Measurements from ENCODE around the gene ZNF185. TPM values are rescaled to one million over a fixed set of nuclear protein-coding genes. Genes with fewer than 3 reads are reported as not detected.
"Not testable (repeated sequence)": the region's sequence is repeated elsewhere in the genome, so short reads cannot be mapped to it uniquely, and the experiment has no call there.

ZNF185 gene
- total RNA-seq, 1 donor from 2014 or later = 1.4 TPM

DNA sequence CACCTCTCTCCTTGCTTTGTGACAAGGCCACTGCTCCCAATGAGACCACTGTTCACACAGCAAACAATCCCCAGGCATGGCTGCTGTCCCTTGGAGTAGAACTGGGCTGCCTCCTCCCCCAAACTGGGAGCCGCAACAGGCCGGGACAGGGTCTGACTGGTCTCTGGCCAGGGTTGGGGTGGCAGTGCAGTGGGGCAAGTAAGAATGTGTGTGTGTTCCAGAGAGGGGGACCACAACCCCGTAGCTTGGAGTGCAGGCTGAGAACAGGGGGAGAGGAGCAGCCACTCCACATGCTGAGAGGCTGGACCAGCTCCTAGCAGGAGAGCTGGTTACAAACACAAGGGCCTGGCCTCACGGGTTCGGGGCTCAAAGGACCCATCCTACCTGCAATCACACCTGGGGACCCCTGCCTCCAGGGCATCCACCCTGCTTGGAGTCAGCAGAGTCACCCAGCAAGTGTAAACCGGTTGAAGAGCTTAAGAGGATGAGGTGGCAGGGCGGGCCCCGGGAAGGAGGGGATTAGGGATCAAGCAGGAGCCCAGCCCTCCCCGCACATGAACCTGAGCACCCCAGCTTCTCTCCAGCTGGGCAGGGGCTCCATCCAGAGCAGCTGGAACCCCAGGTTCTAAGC lies 3.8 kb upstream of the ZNF185 start:
- intact Hi-C loops (cut with DNase I) = no loop called here

DNA sequence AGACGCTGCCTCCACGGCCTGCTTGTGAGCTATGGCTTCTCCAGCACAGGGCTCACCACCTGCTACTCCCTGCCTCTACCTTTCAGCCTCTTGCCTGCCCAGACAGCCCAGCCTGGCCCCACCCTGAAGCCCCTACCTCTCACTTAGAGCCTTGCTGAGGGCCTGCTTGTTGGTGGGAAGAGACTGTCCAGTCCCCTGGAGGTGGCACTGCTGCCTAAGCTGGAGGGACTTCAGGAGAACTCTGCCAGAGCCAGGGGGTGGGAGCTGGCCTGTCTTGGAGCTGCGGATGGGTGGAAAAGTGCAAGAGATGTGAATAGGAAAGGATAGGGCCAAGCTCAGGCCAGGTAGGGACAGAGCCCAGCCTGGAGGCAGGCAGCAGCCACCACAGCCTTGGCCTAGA lies 2.7 kb upstream of the ZNF185 start:
- no peak for DNase-seq (ENCODE audit: low spot score)
- intact Hi-C loops (cut with DNase I) = no loop called here

More for the DNA sequence above, 3.8 kb upstream of the ZNF185 start:
- no peak for DNase-seq (ENCODE audit: low spot score)

DNA sequence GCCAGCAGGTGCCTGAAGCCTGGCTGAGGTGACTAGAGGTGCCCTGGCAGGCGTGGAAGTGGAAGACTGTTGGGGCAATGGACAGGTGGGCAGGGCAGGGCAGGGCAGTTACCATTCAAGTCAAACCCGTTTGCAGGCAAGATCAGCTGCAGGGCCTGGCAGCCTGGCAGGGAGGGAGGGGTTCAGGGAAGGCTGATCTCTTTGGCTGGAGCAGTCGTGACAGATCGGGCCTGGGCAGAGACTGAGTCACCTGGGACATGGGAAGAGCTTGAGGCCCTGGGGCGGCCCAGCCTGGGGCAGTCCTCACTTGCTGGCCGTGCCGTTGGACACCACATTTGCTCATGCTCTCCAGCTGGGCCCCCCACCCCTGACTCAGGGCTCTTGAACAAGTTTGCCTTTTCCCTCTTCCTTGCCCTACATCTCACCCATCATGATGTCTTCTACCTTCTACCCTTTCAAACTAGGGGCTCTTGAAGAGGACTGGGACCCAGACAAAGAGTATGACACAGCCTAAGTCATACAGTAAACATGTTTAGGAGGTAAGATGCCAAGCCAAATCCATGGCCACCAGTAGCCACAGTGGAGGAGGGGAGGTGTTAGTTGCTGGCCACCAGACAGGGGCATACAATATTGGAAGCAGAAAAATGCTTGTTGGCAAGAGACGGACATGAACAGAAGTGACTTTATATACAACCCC lies 2.0 kb upstream of the ZNF185 start:
- DNase-seq (ENCODE audit: low spot score) = no peak
- intact Hi-C loops (cut with DNase I) = no loop called here

DNA sequence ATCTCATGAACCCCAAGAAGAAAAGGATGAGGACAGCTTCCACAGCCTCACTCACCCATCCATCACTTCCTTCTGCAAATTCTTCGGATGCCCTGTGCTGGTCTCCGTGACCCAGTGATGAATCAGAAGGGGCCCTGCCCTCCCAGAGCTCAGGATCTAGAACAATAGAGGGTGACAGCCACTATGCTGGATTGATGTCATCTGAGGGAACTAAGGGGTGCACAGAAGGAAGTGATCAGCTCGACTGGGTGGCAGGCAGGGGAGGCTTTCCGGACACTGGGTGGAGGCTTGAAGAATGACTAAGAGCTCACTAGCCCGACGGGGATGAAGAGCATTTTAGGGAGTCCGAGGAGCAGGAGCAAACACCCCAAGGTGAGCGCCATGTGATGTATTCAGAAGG lies 1.4 kb upstream of the ZNF185 start:
- DNase-seq (ENCODE audit: low spot score) = no peak
- intact Hi-C loops (cut with DNase I) = no loop called here

DNA sequence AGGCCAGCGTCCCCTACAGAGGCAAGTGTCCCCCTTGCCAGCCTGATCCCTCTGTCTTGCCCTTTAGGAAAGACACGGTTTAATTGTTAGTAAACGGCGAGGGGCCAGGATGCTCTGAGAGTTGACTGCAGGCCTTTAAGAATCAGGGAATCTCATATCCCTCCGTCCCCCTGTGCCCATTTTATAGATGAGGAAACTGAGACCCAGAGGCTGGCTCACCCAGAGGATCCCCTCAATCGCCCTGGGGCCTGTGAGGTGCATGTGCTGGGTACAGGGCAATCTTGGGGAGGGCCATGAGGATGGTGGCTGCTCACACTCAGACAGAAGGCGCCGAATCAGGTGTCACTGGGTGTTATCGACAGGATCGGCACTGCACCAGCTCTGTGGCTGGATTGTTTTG lies 575 bp downstream of the ZNF185 start:
- intact Hi-C loops (cut with DNase I) = no loop called here

DNA sequence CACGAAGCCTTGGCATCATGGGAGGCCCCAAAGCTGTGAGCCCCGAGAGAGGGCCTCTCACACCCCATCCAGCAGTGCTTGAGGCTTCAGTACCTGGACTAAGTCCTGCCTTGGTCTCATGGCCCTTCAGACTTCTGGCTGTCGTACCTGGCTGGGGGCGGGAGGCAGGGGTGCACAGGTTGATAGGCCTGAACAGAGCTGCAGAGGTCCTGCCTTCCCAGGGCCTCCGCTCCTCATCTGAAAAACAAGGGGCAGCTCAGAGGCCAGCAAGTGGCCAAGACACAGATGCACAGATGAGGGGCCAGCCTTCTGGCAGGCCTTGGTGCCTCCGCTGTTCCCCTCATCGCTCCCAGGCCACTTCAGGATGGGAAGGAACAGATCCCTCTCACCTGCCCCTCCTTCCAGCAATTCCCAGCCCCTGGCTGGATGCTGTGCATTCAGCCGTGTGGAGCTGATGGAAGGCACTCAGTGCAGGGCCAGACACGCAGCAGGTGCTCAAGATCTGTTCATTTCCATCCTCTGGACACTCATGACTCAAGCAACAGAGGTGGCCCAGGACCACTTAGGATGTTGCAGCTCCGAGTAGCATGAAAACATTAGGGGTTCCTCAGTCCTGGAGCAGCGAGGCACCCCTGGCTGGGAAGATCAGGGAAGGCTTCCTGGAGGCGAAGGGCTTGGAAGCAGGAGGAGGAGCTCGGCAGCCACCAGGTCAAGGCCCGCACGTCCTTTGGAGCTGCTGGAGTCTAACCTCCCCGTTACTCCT lies 1.4 kb downstream of the ZNF185 start:
- intact Hi-C loops (cut with DNase I) = no loop called here
- no peak for DNase-seq (ENCODE audit: low spot score)

More for the DNA sequence above, 575 bp downstream of the ZNF185 start:
- DNase-seq (ENCODE audit: low spot score) = no peak

DNA sequence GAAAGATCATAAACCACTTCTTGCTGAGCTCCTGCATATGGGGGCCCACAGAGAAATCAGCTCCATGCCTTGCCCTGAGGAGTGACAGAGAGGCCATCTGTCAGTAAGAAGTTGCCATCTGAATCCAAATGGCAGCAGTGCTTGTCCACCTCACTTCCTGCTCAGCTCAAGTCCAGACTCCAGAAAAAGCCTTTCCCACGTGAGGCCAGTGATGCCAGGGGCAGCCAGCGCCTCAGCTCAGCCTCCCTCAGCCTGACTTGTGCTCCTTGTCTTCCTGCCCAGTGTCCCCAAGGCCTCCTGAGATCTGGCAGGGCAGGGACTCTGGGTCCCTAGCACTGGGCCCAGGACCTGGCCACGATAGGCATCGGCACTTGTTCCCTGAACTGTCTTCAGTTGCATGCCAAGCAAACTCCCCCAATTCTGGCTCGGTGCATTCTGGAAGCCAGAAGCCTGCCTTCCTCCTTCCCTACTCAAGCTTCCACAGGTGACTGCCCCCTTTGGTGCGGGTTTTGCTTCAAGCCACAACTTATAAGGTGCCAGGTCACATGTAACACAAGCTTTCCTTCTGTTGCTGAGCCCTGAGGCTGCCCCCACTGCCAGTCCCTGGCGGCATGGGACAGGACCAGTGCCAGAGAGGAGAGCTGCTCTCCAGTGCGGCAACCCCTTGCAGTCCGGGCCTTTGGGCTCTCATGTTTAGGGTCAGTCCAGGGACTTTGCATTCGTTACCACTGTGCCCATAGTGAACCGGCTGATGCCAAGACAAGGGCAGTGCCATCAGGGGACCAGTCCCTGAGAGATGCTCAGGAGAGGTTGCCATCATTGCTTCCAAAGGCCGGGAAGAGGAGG lies 2.2 kb downstream of the ZNF185 start:
- intact Hi-C loops (cut with DNase I) = no loop called here
- DNase-seq (ENCODE audit: low spot score) = no peak

DNA sequence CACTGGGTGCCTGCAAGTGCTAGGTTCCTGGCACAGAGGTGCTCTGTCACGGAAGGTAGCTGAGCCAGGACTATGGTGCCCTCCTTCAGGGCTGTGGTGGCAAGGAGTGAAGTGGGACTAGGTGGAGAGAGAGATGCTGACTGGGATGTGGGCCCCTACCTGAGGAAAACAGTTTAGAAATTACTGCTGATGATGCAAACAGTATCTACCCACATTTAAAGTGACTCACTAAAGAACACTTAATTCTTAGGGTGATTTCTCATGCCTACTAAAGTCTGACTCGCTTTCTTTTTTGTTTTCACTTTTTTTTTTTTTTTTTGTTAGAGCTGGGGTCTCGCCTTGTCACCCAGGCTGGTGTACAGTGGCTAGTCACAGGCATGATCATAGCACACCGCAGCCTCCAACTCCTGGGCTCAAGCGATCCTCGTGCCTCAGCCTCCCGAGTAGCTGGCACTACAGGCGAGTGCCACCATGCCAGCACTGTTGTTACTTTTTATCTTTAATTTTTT lies 3.1 kb downstream of the ZNF185 start:
- intact Hi-C loops (cut with DNase I) = no loop called here
- DNase-seq (ENCODE audit: low spot score) = no peak

DNA sequence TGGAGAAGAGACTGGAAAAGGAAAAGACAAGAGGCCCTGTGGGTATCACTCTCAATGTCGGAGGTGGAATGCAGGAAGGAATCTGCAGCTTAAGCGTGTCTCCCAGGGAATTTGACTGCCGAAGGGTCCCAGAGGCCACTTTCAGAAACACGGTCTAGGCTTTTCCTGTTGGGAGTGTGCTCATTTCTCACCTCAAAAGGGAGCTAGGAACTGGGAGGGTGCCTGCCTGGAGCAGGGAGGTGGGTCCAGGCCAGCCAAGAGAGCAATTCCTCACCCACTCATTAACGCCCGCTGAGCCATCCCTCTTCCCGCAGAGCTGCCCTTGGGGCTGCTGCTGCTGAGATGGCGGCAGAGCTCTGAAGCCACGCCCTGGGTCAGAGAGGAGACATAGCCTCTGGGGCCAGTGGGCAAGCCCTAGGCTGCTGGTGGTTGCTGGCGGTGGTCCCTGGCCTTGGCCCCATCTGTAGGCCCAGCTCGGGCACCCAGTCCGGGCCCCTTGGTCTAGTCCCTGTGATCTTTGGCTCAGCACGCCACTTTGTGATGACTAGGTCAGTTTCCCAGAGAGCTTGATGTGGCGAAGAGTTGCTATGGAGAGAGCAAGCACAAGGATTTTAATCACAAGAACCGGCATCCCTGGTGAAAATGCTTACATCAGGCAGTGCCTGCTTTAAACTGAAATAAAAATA lies 4.1 kb downstream of the ZNF185 start:
- DNase-seq (ENCODE audit: low spot score) = no peak
- intact Hi-C loops (cut with DNase I) = no loop called here

DNA sequence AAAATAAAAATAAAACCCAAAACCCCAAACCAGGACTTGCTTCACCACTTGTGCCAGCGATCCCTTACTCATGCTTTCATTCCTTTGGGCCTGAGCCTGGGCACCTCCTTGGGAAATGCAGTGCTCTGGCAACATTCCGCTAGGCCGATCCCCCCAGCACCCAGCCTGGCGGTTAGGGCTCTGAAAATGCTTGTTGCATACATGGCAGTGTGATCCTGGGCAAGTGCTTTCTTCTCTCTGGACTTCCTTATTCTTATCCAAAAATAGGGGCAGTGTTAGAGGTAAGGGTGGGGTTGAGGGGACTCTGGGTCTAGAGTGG lies 4.6 kb downstream of the ZNF185 start:
- intact Hi-C loops (cut with DNase I) = no loop called here
- no peak for DNase-seq (ENCODE audit: low spot score)

DNA sequence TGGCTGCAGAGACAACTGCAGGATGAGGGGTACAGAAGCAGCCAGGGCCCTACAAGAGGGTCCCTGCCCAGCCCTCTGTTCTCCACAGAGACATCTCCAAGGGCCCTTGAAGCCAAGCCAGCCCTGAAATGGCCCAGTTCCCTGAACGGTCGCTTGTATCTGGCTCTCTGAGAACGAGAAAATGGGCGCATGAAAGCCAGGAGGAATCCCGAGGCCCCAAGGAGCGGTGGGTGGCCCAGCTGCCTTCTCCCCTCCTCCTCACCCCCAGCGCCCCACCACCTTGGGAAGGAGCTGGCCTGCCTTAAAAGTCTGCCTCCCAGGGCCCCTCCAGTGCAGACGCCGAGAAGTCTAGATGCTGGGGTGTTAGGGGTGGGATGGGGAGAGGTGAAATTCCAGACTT lies 5.7 kb downstream of the ZNF185 start:
- intact Hi-C loops (cut with DNase I) = no loop called here
- no peak for DNase-seq (ENCODE audit: low spot score)

DNA sequence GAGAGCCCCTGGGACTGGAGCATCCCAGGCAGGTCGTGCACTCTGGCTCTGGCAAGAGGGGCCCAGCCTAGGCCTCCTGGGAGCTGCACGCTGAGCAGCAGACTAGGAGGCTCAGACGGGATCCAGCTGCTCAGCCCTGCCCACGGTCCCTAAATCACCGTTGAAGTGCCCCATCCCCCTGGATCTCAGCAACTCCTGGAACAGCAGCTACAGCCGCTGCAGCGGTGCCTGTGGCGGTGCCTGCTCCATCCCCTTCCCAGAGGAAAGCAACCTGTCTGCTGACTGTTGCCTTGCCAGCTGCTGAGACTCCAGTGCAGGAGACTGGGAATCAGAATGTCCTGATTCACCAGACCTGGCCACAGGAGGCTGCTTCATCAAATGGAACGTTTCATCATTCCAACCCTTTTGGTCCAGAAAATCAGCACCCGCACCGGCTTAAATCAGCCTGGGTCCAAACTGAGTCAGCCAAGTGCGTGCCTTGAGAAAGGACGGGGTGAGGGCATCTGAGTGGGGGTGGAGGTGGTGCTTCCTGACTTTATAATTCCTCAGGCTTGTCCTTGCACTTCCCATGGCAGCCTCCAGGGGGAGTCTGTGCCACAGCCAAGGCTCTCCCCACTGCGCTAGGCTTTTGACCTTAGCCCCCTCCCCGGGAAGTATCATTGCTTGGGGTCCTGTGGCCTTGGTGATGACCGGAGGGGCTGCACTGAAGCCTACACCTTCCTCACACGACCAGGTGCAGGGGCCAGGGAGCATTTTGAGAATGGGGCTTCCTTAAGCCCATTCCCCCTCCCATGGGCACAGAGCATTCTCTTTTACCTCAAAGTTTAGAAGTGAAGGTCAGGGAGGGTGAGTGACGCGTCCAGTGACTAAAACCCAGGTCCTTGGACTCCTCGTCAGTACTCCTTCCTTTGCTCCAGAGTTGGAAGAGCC lies 6.5 kb downstream of the ZNF185 start:
- intact Hi-C loops (cut with DNase I) = no loop called here
- no peak for DNase-seq (ENCODE audit: low spot score)

DNA sequence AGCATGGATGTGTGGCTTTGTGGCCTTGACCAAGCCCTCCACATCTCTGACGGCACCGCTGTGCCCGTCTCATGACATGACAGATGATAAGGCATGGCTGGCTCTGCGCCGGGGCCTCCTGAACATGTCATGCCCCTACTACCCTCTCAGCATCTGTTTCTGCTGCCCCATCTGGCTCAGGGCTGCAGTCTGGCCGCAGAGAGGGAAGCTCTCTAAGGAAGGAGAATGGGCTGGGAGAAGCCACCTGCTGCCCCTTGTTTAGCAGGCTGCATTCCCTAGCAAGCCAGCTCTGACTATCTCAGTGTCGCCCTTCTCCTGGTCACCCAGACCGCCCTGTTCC lies 7.2 kb downstream of the ZNF185 start:
- DNase-seq (ENCODE audit: low spot score) = no peak
- intact Hi-C loops (cut with DNase I) = no loop called here

DNA sequence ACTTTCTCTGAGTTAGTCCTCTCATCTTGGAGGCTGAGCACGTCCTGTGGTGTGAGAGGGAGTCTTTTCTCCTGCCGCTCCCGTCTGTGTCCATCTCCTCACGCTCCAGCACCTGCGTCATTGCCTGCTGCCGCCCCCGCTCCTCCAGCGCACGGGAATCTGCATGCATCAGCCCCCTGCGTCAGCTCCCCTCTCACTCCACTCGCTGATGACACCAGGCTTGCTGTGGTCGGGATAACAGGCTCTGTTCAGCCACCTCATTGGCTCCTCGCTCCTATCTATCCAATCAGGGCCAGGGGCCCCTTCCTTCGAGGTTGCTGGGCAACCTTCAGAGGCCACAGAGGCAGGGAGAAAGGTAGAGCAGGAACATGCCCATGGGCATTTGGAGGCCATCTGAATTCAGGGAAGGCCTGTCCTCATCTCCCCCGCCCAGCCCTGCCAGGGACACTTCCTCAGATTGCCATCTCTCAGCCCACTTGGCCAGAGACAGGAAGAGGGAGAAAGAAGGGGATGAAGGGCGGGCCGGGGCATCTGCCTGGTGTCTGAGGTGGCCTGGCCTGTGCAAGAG lies 9.3 kb downstream of the ZNF185 start:
- intact Hi-C loops (cut with DNase I) = no loop called here
- no peak for DNase-seq (ENCODE audit: low spot score)

DNA sequence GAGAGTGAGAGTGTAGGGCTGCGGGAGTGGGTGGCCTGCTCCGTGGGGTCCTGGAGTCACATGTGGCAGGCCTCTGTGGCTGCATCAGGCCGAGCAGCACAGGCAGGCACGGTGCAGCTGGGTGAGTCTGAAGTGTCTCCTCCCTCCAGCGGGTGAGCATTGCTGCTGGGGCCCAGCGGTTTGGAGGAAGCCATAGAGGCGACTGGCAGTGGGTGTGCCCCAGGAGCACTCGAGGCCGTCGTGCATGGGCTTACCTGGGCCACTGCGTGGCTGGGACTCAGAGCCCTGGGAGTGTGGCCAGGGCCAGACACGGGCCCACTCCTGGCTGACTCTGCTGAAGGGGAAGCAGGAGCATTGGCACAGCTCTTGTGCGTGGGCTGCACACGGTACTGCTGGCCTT lies 10.6 kb downstream of the ZNF185 start:
- DNase-seq (ENCODE audit: low spot score) = no peak
- intact Hi-C loops (cut with DNase I) = no loop called here

DNA sequence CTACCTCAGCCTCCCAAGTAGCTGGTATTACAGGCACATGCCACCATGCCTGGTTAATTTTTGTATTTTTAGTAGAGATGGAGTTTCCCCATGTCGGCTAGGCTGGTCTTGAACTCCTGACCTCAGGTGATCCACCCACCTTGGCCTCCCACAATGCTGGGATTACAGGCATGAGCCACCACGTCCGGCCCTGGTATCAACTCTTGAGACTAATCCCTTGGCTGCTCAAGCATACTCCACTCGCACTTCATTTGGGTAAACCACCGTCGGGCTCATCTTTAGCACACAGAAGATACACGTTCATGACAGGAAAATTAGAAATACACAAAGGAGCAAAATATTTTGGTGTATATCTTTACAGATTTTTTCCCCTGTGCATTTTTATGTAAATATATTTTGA lies 12.2 kb downstream of the ZNF185 start:
- intact Hi-C loops (cut with DNase I); DNase-seq (ENCODE audit: low spot score): not testable (repeated sequence)

DNA sequence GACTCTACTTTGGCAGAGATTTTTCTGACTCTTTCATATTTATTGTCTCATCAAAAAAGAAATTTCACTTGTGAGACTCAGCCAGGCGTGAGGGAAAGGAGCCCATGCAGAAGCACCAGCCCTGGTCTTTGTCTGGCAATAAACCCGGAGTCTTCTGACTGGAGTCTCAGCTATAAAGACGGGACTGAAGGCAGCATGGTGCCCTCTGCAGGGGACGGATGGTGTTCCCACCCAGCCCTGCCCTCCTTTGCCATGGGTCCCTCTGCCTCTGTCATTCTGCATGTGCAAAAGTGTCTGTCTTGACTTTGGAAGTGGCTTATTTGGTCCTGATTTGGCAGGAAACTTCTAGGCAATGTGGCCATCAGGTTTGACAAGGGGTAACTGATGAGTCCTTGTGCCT lies 14.2 kb downstream of the ZNF185 start:
- intact Hi-C loops (cut with DNase I) = no loop called here
- DNase-seq (ENCODE audit: low spot score) = no peak

DNA sequence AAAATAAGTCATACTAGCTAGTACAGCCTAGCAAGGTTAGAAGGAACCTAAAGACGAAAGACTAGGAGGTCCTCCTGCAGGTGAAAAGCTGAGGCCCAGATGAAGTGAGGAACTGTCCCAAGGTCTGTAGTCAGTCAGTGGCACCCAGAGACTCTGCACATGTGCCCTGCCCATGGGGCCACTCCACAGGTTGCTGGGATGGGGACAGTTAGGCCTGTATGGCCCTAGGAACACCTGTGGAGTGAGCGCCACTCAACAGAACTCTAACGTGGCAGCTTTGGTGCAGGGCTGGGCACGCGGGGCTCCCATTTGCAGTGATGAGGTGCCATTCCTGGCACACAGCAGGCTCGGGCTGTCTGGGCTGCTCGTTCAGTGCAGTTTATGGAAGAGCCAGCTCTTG lies 14.8 kb downstream of the ZNF185 start:
- intact Hi-C loops (cut with DNase I) = no loop called here
- no peak for DNase-seq (ENCODE audit: low spot score)

Data from cardiac septum (tissue), 1 donor.